ENCODE data around the gene RAD23B.

RAD23B gene

DNA sequence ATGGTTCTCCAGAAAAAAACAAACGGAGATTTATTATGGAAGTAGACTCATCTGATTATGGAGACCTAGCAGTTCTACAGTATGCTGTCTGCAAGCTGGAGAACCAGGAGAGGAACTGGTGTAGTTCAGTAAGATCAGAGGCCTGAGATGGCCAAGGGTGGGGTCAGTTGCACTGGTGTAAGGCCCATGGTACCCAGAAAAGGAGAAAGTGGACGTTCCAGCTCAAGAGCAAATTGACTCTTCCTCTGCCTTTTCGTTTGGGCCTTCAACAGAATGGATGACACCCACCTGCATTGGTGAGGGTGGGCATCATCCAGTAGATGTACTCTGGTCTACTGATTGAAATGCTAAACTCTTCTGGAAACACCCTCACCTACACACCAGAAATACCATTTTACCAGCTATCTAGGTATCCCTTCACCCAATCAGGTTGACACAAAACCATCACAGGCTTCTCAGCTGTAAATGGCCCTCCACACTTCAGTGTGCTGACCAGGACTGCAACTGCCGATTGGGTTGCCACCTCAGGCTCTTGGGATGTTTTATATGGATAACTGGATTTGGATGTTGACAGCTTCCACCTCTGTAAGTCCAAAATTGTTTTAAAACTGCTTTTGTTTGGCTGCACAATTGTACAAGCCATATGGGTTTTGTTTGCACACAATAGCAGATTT, 51.2 kb downstream of the RAD23B start:
- no peak for DNase-seq (ENCODE audit: low spot score)

DNA sequence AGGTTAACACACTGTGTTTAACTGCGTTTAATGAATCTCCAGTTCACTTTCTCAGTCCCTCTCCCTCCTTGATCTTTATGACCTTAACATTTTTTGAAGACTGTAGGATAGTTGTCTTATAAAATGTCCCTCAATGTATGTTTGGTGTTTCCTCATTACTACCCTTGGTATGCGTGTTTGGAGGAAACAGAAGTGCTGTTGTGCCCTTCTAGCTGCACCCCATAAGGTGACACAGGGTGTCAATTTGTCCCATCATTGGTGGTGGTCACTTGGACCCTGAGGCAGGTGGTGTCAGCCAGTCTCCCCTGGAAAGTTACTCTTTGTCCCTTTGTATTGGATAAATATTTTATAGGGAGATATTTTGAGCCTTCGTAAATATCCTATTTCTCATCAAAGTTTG, 52.3 kb downstream of the RAD23B start:
- DNase-seq (ENCODE audit: low spot score) = no peak

DNA sequence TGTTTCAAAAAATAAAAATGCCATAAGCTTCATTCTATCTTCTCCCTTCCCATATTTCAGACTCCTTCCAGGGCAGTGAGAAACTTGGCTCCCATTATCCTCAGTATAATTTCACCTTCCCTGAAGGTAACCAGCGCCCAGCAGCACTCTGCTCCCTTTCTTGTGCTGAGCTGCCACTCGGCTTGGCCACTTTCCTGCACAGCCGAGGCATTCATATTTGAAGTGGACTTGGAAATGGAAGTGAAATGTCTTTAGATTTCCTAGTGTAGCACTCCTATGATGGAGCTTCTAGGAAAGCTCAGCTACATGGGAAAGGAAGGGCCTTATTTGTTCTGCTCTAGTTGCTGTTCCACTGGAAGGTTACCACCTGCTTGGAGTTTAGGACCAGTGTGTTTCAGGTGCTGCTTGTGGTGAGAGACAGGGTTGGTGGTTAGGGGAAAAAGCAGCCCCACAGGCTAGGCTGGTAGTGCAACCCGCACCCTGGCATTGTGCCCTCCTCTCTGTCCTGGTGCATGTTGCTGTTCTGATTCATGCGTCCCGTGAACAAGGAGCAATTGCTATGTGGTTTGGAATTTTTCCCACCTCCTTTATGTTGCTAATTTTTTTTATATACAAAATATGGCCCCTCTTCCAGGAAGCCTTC, 53.8 kb downstream of the RAD23B start:
- DNase-seq (ENCODE audit: low spot score) = no peak

DNA sequence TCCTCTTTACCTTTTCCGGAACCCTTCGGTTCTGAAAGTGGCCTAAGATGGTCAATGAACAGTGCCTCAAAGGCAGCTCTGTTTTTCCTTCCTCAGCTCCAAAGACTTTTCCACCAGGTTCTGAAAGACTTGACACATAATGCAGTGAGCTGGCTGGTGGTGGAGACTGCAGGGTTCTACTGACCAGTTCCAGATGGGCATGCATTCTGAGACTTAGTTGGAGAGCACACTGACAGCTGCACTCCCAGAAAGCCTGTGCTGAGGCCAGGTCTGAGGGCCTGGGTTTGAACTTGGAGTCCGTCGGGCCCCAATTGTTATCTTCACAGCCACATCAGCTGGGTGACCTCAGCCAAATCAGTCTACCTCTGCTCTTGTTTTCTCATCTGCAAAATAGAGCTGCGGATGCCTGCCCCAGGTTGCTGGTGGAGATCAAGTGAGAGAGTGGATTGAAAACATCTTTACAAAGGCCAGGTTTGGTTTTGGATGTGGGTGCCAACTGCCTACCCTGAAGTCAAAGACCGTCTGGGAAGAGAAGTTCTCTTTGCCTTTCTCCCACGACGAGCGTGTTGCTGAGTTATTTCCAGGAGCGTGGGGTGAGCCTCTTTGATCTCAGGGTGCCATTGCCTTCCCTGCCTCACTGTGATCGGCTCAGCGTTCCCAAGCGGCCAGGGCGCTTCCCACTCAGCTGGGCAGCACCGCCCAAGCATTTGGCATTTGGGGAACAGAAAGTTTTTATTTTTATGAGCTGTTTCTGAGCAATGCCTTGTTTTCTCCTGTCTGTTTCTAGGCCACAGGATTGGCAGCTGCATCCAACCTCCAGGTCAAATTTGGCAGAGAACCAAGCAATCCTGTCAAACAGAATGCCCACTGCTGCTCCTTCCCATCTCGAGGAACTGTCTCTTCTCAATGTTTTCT, 54.9 kb downstream of the RAD23B start:
- no peak for DNase-seq (ENCODE audit: low spot score)

DNA sequence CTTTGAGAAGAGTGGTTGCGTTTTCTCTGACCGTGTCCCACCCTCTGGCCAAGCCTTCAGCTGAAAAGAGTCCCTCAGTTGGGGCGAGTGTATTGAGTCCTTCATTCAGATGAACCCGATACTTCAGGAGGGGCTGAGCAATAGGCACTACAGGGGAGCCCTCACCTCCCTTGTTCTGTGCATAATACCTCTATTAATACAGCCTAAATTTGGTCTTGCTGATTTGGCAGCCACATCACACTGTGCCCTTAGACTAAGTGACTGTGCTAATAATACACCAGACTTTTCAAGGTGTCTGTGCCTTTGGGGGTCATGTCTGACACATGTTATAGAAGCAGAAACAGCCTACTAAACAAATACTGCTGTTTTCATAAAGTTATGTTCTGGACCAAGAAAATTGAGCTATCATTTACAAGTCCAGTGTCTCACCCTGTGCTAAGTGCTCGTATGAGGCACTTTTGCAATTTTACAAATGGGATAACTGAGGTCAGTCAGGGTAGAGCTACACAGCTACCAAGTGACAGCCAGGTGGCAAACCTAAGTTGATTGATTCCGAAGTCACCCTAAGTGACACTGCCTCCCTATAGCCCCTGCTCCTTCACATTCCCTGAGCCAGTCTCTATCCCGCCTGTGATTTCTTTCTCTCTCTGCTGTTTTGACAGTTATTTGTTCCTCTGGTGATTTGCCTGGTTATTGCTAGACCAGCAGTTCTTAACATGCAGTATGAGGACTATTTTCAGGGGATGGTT, 56.0 kb downstream of the RAD23B start:
- no peak for DNase-seq (ENCODE audit: low spot score)

DNA sequence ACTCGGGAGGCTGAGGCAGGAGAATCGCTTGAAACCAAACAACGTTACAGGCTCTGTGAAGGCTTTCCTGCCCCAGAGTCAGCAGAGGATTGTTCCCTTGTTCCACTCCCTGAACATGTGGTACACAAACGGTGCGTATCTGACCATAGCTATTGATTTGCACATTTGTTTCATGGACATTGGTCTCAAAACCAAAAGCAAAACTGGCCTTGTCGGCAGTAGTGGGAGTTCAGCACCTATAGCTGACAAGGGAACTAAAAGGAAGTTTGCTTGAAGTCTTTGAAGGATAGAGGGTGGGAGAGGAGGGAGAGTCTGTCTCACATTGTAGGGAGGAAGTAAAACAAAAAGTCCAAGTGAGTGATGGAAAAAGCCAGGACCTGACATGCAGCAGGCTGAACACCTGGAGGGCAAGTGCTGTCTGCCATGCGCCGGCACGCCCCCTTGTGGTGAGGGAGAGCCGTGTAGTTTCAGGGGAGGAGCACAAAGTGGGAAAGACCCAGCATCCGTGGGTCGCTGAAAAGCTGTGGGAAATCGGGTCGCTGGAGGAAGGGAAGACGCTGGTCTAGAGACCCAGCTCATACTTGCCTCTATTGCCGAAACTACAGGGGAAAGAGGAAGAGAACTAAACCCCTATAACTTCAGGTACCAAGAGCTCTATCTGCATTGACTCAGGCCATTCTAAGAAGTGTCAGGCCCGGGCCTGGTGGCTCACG, 58.0 kb downstream of the RAD23B start:
- DNase-seq (ENCODE audit: low spot score) = peak; percentile 70

DNA sequence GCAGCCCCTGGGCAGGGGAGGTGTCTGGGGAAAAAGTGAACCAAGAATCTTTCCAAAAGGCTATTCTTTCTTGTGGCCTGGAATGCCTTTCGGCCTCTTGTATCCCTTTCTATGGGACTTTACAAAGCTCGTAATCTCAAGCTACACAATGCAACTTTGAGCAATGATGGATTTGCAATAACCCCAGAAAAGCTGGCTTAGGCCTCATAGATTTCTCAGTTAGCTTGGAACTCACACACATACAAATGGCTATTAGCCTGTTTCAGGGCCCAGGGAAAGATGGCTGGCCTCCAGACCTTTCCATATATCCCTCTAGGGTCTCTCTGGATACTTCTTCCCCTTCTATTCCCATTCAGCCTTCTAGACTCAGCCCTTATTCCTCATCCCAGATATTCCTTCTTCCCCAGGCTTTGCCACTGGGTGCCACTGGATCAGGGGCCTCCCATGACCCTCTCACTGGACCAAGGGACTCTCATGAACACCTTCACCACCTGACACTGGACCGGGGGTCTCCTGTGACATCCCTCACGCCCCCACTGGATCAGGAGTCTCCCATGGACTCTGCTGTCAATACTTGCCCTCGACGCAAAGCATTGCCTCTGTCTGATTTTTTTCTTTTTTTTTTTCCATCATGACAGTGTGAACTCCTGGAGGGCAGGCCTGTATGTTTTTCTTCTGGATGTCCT, 59.5 kb downstream of the RAD23B start:
- no peak for DNase-seq (ENCODE audit: low spot score)

DNA sequence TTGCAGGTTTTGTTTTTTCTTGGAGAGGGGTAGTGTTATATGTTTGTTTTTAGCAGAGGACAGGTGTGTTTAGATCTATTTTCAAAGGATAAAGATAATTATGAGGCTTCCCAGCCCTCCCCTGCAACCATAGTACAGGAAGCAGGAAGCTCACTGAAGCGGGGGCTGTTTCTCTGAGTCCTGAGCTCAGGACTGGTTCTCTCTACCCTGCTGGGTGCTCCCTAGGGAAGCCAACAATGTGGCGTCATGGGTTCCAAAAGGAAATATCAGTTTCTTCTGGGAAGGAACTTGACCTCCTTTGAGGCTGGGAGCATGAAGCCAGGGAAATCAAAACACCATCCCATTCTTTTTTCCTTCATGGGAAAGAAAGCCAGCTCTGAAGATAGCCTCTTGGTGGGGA, 62.2 kb downstream of the RAD23B start:
- no peak for DNase-seq (ENCODE audit: low spot score)

DNA sequence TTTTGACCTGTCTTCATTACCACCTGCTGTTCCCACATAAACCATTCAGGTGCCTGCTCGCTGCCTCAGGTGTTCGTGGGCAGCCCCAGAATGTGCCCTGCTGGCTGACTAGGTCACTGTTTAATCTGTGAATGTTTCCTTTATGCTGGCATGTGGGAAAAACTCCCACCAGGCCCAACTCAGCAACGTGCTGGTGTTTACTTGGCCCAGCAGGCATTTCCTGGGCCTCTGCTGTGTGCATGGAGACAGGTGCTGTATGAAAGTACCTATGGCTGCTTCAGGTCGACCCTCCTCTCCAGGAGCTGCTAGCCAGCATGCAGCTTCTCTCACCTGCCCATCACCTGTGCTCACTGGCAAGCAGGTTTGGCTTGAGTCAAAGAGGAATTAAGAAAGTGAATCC, 65.8 kb downstream of the RAD23B start:
- DNase-seq (ENCODE audit: low spot score) = no peak

DNA sequence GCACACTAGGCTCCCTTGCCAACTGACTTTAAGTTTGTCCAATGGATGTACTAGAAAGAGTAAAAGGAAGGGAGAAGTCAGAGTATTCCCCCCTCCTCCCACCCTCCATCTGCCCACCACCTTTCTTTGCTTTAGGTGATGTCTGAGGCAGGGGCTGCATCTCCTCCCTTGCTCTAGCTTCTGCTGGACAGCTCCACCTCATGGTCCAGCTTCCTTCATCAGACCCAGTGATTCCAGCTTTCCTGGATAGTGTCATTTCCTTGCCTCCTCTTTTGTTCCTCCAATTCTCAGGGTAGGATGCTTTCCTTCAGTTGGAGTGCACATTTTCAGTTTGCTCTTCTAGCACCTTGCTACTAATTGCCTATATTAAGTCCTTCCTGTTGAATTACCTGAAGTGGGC, 67.4 kb downstream of the RAD23B start:
- DNase-seq (ENCODE audit: low spot score) = no peak

DNA sequence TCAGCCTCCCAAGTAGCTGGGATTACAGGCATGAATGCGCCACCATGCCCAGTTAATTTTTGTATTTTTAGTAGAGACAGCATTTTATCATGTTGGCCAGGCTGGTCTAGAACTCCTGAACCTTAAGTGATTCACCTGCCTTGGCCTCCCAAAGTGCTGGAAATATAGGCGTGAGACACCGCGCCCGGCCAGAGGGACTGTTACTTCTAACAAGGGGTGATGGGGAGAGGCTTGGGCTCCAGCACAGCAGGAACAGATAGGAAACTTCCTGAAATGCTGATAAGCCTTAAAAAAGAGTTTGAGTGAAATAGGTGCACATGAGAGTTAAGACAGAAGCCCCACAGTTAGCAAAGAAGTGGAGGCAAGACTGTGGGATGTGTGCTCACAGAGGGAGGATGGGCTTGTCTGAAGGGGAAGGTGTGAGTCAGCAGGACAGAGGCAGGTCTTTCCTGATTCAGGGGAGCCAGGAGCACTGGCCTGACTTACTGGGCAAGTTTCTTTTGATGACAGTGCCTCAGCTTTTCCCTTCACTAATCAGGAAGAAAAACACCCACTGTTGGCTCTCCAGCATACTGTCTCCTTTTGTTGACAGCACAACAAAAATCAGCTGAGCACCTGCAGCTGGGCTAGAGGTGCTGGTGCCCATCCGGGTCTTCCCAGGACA, 68.4 kb downstream of the RAD23B start:
- no peak for DNase-seq (ENCODE audit: low spot score)

DNA sequence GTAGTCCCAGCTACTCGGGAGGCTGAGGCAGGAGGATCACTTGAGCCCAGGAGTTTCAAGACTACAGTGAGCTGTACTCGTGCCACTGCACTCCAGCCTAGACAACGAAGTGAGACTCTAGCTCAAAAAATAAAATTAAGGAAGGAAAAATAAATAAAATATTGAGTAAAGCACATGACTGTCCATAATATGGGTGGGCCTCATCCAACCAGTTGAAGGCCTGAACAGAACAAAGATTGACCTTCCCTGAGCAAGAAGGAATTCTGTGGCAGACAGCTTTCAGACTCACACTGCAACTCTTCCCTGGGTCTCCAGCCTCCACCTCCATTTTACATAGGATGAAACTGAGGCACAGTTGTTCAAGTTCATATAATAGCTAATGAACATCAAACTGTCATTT, 72.3 kb downstream of the RAD23B start:
- DNase-seq (ENCODE audit: low spot score) = no peak

DNA sequence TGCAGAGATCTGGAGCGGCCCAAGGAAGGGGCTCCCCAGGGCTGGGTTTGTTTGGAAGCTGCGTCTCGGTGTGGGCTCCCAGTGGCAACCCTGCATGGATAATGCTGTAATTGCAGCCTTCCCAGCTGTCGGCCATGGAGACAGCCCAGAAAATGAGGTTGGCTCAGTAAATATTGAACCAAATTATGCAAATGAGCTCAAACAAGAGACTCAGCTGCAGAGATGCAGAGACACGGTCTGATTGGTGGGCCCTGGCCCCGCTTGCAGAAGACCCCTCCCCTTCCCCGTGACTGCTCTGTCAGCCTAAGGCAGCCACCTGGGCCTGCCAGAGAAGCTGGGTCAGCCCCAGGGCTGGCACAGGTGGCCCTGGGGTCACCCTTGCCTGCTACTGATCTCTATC, 75.9 kb downstream of the RAD23B start:
- peak; percentile 57 for DNase-seq (ENCODE audit: low spot score)

DNA sequence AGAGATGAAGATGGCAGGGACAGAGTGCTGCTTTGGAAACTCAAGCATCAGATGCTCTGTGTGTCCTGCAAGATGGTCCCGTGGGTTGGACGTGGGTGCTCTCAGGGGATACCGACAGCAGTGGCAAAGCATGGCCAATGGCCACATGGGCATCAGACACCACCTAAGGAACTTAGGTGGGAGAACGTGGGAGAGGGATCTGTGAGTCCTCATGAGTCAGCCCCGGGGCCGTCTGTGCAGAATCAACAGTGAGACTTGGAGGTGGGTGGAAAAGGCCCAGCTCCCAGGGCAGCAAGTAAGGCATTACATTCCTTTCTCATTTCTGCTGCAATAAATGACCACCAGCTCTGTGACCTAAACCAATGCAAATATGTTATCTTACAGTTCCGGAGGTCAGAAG, 77.0 kb downstream of the RAD23B start:
- DNase-seq (ENCODE audit: low spot score) = no peak

DNA sequence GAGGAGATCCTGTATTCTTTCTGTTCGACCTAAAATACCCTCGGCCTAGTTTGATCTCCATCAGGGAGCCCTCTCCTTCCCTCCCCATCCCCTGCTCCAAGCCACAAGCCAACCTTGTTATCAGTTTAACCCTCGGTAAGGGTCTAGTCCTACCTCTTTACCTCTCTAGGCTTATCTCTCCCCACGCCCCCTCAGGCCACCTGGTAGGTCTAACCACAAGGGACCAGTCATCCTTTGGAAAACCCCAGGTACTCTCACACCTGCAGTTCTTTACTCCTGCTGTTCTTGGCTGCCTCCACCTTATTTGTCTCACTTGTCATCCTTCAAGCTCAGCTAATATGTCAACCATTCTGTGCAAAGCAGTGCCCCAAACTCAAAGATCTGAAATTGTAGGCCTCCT, 78.7 kb downstream of the RAD23B start:
- DNase-seq (ENCODE audit: low spot score) = no peak

DNA sequence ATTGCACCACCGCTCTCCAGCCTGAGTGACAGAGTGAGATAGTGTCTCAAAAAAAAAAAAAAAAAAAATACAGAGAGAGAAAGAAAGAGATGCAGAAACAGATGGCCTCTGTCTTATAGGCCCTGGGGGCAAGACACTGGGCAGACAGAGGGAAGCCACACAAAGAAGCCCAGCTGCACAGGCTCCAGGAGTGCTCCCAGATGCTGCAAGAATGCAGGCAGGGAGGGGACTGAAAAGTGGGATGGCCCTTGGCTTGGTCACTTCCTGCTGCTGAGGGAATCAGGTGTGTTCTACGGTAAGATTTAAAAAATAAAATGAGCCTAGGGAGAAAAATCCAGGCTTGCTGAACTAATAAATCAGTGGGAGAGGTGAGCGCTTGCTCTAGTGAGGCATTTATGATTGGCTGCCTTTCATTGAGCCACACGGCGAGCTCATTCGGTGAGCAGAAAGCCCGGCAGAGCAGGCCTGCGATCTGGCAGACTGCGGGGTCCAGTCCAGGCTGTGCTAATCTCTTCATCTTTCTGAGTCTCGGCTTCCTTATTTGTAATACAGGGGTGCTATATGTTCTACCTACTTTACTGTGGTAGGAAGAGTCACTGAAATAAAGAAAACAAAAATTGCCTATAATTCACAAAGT, 80.6 kb downstream of the RAD23B start:
- peak; percentile 75 for DNase-seq (ENCODE audit: low spot score)

DNA sequence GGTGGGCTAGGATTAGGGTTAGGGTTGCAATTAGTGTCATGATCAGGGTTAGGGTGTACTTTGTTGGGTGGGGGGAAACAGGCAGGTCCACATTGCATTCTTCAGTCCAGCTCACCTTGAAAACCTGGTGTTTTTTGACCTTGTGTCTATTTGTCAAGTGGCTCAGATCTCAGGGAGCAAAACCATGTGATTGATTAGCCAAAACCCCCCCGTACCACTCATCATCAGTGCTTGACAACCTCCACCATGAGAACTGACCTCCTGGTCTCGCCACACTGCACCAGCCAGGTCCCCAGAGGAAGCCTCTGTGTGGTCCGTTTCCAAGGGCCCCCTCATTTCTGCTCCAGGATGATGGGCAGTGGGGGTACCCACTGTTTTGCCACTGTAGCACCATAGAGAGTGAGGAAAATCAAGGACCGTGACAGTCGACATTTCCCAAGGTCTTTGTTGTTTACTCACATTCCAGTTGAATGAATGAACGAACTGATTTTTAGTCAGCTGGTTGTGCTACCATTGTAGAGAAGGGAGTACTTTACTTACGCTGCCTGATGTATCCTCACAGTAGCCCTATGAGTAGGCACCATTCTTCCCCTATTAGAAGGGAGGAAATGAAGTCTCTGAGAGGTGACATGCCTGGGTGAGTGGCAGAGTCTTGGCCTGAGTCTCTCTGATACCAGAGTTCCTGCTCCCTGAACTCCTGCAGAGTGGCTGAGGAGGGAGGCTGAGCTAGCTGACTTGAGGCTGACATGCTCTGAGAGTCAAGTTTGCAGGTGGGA, 84.8 kb downstream of the RAD23B start:
- no peak for DNase-seq (ENCODE audit: low spot score)

DNA sequence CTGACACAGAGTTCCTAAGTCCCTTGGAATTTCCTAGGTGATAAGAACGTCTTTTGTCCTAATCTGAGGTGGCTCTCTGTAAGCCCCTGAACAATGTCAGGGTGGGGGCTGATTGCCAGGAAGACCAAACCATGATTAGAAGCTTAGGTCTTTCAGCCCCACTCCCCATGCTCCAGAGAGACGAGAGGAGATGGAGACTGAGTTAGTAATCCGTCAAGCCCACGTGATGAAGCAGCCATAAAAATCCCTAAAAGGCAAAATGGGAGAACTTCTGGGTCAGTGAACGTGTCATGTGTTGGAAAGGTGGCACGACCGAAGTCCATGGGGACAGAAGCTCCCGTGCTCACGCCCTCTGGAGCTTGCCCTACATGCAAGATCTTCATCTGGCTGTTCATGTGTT, 85.6 kb downstream of the RAD23B start:
- no peak for DNase-seq (ENCODE audit: low spot score)

DNA sequence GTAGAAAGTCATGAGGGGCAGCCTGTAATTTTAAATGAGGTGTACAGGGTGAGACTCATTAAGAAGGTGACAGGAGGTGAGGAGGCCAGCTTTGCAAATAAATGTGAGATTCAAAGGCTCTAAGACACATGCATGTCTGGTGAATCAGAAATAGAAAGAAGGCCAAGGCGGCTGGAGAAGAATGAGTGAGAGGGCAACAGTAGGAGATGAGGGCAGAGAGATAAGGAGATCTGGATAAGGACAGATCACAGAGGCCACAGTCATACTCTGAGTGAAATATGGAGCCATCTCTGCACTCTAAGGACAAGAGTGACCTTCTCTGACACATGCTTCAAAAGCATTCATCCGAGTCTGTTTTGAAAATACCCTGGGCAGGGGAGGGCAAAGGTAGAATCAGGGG, 90.7 kb downstream of the RAD23B start:
- no peak for DNase-seq (ENCODE audit: low spot score)
